Fibroblast of lung (primary cell): ENCODE measurements around the gene APBB3. TPM values are rescaled to one million over a fixed set of nuclear protein-coding genes. Genes with fewer than 3 reads are reported as not detected.

ENCODE experiments used
- DNase-seq, 2 donors: peaks; one replicate each; pipeline versions ENCODE4 v3.0.0 to v3.0.0-alpha.2; 2010; ENCODE audit warnings: low read depth in 2 of 2
- H2AFZ ChIP-seq: 2 replicates; pipeline ENCODE4 v1.5.1; 2012; ENCODE audit warnings: low read length, control low read depth, inconsistent platforms
- H3K27ac ChIP-seq: 2 replicates; pipeline ENCODE4 v1.5.1; 2011; ENCODE audit warnings: low read length, control low read depth; ENCODE audit not compliant: insufficient read depth
- H3K27me3 ChIP-seq: 2 replicates; pipeline ENCODE4 v1.5.1; 2011; ENCODE audit warnings: mild to moderate bottlenecking, low read length; ENCODE audit not compliant: control insufficient read depth, insufficient read depth
- H3K36me3 ChIP-seq: 2 replicates; pipeline ENCODE4 v1.5.1; 2011; ENCODE audit warnings: low read length; ENCODE audit not compliant: control insufficient read depth, insufficient read depth
- H3K4me1 ChIP-seq: 2 replicates; pipeline ENCODE4 v1.5.1; 2011; ENCODE audit warnings: low read length; ENCODE audit not compliant: control insufficient read depth, insufficient read depth; ENCODE audit errors: extremely low read depth
- H3K4me2 ChIP-seq: 2 replicates; pipeline ENCODE4 v1.5.1; 2011; ENCODE audit warnings: low read length, control low read depth; ENCODE audit not compliant: insufficient read depth; ENCODE audit errors: extremely low read depth
- H3K4me3 ChIP-seq, 4 experiments: fragments of 200-600 bp in 1 of 4; sonication (generic) in 1 of 4; replicated peaks in 1 of 4; 2 replicates each; pipeline ENCODE4 v1.5.1; 2011 to 2016; ENCODE audit warnings: low read length in 4 of 4, low read depth in 3 of 4, mild to moderate bottlenecking in 3 of 4, control low read depth in 2 of 4, inconsistent platforms in 1 of 4, mixed read lengths in 1 of 4; ENCODE audit not compliant: insufficient read depth in 1 of 4; ENCODE audit errors: control extremely low read depth in 1 of 4
- H3K79me2 ChIP-seq: 2 replicates; pipeline ENCODE4 v1.5.1; 2012; ENCODE audit warnings: mild to moderate bottlenecking, low read length, inconsistent platforms; ENCODE audit not compliant: control insufficient read depth, insufficient read depth
- H3K9ac ChIP-seq: 2 replicates; pipeline ENCODE4 v1.5.1; 2011; ENCODE audit warnings: mild to moderate bottlenecking, low read length, control low read depth; ENCODE audit not compliant: insufficient read depth
- H3K9me3 ChIP-seq: 2 replicates; pipeline ENCODE4 v1.5.1; 2012; ENCODE audit warnings: low read depth, low read length; ENCODE audit not compliant: control insufficient read depth, insufficient read depth
- H4K20me1 ChIP-seq: 2 replicates; pipeline ENCODE4 v1.5.1; 2011; ENCODE audit warnings: low read length; ENCODE audit not compliant: control insufficient read depth, insufficient read depth; ENCODE audit errors: extremely low read depth
- EZH2 ChIP-seq: IDR thresholded peaks from 2 replicates; pipeline ENCODE4 v1.5.1; 2012; ENCODE audit warnings: low read length, control low read depth, mild to moderate bottlenecking; ENCODE audit errors: missing control alignments
- polyA plus RNA-seq, 2 donors: library from polyadenylated mRNA; depleted of rRNA in 1 of 2; stranded (reverse) in 1 of 2; unstranded in 1 of 2; fragments of >200 nt; gene quantifications; 2 replicates each; pipeline ENCODE4 v1.2.1, GENCODE V29; 2011 to 2012; ENCODE audit warnings: missing spikeins in 1 of 2
- total RNA-seq: library from RNA; depleted of rRNA; stranded (reverse); fragments of >200 nt; gene quantifications from 2 replicates; pipeline ENCODE4 v1.2.1, GENCODE V29; 2014
- TF ChIP-seq, protein P1 (sequence below), 2 donors: IDR thresholded peaks in 1 of 2; conservative IDR thresholded peaks in 1 of 2; 1 replicate in 1 of 2; 2 replicates in 1 of 2; pipeline ENCODE4 v1.5.1; 2011 to 2012; ENCODE audit warnings: low read length in 2 of 2, control low read depth in 1 of 2, inconsistent platforms in 1 of 2, low read depth in 1 of 2, mild to moderate bottlenecking in 1 of 2

APBB3 gene
- total and polyA plus RNA-seq, 2 donors (not counting 1 experiment from before 2014, with no cell fraction given) = 11.7 to 19.8 TPM

DNA sequence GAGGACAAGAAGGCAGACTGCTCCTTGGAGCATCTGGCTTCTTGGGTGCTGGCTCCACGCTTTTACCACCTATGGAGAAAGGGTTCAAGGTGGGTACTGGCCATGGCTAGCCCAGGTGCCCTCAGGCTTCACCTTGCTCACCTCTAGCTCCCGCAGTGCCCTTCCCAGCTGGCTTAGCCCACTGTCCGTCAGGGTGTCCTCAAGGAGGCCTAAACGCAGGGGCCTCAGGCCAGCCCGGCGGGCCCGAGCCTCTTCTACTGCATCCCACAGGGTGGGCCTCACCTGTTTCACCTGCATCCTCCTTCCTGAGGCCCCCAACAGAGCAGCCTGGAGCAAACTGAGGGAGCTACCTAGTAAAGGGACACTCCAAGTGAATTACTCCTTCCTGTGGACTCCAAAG is 9.3 kb upstream of the APBB3 start:
- Histone ChIP-seq H3K4me1 (peaks cover 2% of the 10 kb centered on the region), H3K9me3 (no peaks in the 10 kb centered on the region)
- DNase-seq = no peak

DNA sequence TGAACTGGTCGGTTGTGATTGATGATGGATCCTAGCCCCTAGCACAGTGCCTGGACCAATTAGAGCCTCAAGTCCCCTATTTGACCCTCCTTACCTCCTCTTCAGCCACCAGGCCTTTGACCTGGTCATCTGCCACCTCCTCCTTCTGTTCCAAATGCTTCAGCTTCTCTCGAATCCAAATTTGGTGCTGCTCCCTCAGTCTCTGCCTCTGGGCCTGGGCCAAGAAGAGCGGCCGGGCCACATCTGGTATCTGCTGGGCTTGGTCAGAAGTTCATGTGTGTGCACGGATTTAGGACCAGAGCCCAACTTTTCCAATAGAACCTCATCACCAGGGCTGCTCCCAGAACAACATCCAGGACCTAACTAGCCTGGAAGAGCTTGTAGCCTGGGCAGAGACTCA is 6.7 kb upstream of the APBB3 start:
- Histone ChIP-seq H3K4me3 (no peak overlapping the region), H3K27me3 (no peaks in the 10 kb centered on the region), H3K27ac (no peak overlapping the region), H3K4me2 (no peak overlapping the region), H3K4me1 (peaks cover 3% of the 10 kb centered on the region), H3K9me3 (no peaks in the 10 kb centered on the region), H3K9ac (no peak overlapping the region), H4K20me1 (no peaks in the 10 kb centered on the region), H3K79me2 (peaks cover 16% of the 10 kb centered on the region), H3K36me3 (peaks cover 19% of the 10 kb centered on the region), H2AFZ (no peak overlapping the region)
- no peak for DNase-seq
- TF ChIP-seq, protein P1, sequence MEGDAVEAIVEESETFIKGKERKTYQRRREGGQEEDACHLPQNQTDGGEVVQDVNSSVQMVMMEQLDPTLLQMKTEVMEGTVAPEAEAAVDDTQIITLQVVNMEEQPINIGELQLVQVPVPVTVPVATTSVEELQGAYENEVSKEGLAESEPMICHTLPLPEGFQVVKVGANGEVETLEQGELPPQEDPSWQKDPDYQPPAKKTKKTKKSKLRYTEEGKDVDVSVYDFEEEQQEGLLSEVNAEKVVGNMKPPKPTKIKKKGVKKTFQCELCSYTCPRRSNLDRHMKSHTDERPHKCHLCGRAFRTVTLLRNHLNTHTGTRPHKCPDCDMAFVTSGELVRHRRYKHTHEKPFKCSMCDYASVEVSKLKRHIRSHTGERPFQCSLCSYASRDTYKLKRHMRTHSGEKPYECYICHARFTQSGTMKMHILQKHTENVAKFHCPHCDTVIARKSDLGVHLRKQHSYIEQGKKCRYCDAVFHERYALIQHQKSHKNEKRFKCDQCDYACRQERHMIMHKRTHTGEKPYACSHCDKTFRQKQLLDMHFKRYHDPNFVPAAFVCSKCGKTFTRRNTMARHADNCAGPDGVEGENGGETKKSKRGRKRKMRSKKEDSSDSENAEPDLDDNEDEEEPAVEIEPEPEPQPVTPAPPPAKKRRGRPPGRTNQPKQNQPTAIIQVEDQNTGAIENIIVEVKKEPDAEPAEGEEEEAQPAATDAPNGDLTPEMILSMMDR (conservative IDR thresholded peaks at IDR 0.05 in 1 of 2, IDR thresholded peaks at IDR 0.05 in 1 of 2; ENCODE audit: low read depth in 1 of 2, low read length in 2 of 2) = no peak
- no peak for TF ChIP-seq EZH2

More for the DNA sequence above, 9.3 kb upstream of the APBB3 start:
- Histone ChIP-seq H3K36me3 (peaks cover under 1% of the 10 kb centered on the region), H3K27ac (no peak overlapping the region), H3K4me2 (no peak overlapping the region), H2AFZ (no peak overlapping the region), H3K9ac (no peak overlapping the region), H3K4me3 (no peak overlapping the region), H3K27me3 (no peaks in the 10 kb centered on the region), H3K79me2 (no peaks in the 10 kb centered on the region), H4K20me1 (no peaks in the 10 kb centered on the region)
- TF ChIP-seq, protein P1 (conservative IDR thresholded peaks at IDR 0.05 in 1 of 2, IDR thresholded peaks at IDR 0.05 in 1 of 2; ENCODE audit: low read depth in 1 of 2, low read length in 2 of 2) = no peak
- no peak for TF ChIP-seq EZH2

DNA sequence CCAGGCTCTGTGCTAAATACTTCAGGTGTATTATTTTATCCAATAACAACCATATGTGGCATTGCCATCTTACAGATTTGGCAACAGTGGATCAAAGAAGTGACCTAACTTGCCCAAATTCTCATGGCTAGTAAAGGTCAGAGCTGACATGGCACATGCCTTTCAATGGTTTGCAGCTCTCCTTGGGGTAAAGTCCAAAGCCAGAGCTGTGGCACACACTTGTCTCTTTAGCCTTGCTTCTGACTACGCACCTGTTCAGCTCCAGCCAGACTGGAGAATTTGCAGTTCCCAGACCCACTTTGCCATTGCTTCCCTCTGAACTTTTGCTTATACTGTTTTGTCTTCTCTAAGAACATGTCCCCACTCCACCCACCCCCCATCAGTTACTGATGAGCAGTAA is 6.1 kb upstream of the APBB3 start:
- no peaks in the 10 kb centered on the region for H4K20me1 ChIP-seq
- no peaks in the 10 kb centered on the region for H3K9me3 ChIP-seq
- H3K36me3 ChIP-seq = peaks cover 21% of the 10 kb centered on the region
- H3K79me2 ChIP-seq = peaks cover 23% of the 10 kb centered on the region
- peaks cover 9% of the 10 kb centered on the region for H3K4me1 ChIP-seq
- no peak overlapping the region for H3K27ac ChIP-seq
- no peak overlapping the region for H3K4me3 ChIP-seq
- no peak overlapping the region for H3K9ac ChIP-seq
- no peak for DNase-seq
- no peaks in the 10 kb centered on the region for H3K27me3 ChIP-seq
- no peak overlapping the region for H3K4me2 ChIP-seq
- H2AFZ ChIP-seq = no peak overlapping the region
- TF ChIP-seq, protein P1 (conservative IDR thresholded peaks at IDR 0.05 in 1 of 2, IDR thresholded peaks at IDR 0.05 in 1 of 2; ENCODE audit: low read depth in 1 of 2, low read length in 2 of 2) = no peak
- no peak for TF ChIP-seq EZH2
